Stimulated activated CD4-positive, alpha-beta T cell treated with anti-CD3 and anti-CD28 coated beads, Interleukin-4, amount 100 ng/mL, for 24 hours (primary cell): ENCODE data around the gene TRPV2.

Source experiments
- DNase-seq: peaks from one replicate; pipeline ENCODE4 v3.0.0-alpha.2; 2020

The TRPV2 gene

GRCh38 chr17:16477666-16478065, 62.3 kb downstream of the TRPV2 start:
- DNase-seq, result no peak

GRCh38 chr17:16478649-16479048, 63.3 kb downstream of the TRPV2 start:
- DNase-seq, result no peak

- no peak for DNase-seq
Measured at GRCh38 chr17:16479264-16479663, 63.9 kb downstream of the TRPV2 start.

GRCh38 chr17:16480995-16481394, 65.6 kb downstream of the TRPV2 start:
- DNase-seq, result no peak

- no peak for DNase-seq
Measured at GRCh38 chr17:16482253-16482652, 66.9 kb downstream of the TRPV2 start.

- no peak for DNase-seq
Measured at GRCh38 chr17:16483021-16483645, 67.8 kb downstream of the TRPV2 start.

- DNase-seq, result no peak
Measured at GRCh38 chr17:16484445-16485175, 69.2 kb downstream of the TRPV2 start.
